Fibroblast of skin of abdomen (primary cell): ENCODE measurements around the gene CRAT.
A peak's percentile ranks its signal among the peaks of the same experiment; 100 is the strongest.

Experiments used
- DNase-seq: peaks from one replicate; pipeline ENCODE4 v3.0.0-alpha.2; 2013

Gene CRAT

GRCh38 chr9:129089246-129089645 lies 21.3 kb downstream of the CRAT start:
- DNase-seq, result no peak

GRCh38 chr9:129084087-129084486 lies 26.5 kb downstream of the CRAT start:
- DNase-seq, result no peak

GRCh38 chr9:129081388-129081904 lies 29.1 kb downstream of the CRAT start:
- DNase-seq, result no peak

DNA sequence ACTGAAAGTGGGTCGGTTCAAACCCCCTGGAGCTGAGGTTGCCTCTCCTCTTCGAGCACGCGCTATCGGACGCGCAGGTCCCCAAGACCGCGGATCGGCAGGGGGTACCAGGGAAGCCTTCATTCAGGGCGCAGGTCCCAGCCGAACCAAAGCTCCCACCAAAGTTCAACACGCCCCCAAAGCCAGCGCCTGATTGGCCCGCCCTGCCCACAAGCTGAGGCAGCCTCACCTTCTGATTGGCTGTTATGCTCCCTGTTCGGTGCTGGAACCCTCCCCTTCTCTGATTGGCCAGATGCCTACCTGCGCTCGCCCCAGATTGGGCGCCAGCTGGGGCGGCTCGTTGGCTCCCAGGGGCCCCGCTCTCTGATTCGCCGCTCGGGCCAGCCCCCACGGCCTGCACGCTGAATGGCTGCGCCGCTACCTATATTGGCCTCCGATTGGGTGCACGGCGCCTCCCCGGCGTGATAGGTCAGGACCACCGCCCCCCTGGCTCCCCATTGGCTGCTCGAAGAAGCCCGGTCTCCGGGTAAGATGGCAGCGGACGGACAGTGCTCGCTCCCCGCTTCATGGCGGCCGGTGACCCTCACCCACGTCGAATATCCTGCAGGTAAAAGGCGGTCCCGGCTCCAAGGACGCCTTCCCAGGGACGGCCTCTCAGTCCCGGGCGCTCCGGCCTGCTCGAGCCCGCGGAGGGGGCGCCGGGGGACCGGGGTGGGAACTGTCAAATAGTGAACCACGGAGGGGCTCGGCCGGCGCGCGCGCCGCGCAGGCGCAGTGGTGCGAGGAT lies 29.8 kb downstream of the CRAT start, which contains the start of gene DOLPP1:
DOLPP1 (plus strand) TSS at position 511 of the 787 bp plus-strand sequence; CDS start at position 532, 21 bp downstream.
- peak; percentile 100 for DNase-seq

DNA sequence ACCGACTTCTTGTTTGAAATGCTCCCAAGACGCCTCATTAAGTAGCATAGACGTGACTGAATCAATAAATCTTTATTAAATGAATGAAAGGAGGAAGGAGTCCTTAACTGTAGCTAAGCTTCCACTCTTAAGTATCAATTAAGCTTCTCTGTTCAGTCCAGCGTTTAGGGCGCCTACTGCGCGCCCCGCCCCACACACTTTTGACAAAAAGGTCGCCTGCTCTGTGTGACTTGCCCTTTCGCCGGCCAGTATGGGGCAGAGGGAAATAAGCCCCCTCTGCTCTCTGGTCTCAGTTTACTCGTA lies 30.3 kb downstream of the CRAT start:
- no peak for DNase-seq

- no peak for DNase-seq
Measured at GRCh38 chr9:129079829-129080228, 30.8 kb downstream of the CRAT start.

- DNase-seq, result no peak
Measured at GRCh38 chr9:129078691-129079503, 31.7 kb downstream of the CRAT start.

GRCh38 chr9:129077236-129077635 lies 33.4 kb downstream of the CRAT start:
- DNase-seq, result no peak

DNA sequence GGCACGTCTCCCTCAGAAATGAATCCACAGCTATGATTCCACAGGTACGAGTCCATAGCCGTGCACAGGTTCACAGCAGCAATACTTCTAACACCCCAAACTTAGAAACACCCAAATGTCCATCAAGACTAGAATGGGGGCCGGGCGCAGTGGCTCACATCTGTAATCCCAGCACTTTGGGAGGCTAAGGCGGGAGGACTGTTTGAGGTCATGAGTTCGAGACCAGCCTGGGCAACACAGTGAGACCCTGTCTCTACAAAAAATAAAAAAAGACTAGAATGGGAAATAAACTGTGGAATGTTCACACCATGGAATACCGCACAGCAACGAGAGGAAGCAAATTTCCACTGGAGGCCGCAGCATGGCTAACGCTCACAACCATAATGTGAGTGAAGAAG lies 34.0 kb downstream of the CRAT start:
- DNase-seq, result no peak

- no peak for DNase-seq
Measured at GRCh38 chr9:129075996-129076639, 34.5 kb downstream of the CRAT start.

DNA sequence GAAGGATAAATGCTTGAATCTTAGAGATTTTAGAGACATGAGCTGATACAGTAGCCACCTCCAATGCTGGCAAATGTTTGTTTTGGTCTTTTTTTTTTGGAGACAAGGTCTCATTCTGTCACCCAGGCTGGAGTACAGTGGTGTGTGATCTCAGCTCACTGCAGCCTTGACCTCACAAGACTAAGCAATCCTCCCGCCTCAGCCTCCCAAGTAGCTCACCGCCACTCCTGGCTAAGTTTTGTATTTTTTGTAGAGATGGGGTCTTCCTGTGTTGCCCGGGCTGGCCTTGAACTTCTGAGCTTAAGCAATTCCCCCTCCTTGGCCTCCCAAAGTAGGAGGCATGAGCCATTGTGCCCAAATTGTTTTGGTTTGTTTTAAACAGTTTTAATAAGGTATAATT lies 36.5 kb downstream of the CRAT start:
- no peak for DNase-seq

GRCh38 chr9:129073404-129073803 lies 37.2 kb downstream of the CRAT start:
- DNase-seq, result no peak

GRCh38 chr9:129072171-129072570 lies 38.4 kb downstream of the CRAT start:
- no peak for DNase-seq

DNA sequence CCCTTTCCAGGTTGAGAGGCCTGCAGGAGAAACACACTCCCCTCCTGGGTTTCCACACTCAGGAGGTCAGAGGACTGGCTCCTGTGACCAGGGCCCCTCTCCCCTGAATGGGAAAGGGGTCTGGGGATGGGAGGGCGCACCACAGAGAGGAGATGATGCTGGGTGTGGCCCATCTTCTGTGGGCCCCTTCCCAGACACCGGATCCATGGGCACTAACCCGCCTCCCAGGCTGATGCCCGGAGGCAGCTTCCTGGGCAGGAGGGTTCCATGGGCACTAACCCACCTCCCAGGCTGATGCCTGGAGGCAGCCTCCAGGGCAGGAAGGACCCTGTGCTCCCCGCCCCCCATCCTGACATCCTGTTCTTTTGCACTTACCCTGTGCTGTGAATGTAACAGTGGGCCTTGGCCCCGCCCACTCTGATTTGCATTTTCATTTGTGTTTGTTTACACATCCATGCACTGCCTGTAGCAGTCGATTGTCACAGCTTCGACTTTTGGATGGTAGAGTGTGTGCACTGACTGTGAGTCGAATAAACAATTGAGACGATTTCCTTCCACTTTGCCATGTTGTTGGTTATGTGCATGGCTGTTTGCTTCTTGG lies 39.0 kb downstream of the CRAT start:
- DNase-seq, result no peak

DNA sequence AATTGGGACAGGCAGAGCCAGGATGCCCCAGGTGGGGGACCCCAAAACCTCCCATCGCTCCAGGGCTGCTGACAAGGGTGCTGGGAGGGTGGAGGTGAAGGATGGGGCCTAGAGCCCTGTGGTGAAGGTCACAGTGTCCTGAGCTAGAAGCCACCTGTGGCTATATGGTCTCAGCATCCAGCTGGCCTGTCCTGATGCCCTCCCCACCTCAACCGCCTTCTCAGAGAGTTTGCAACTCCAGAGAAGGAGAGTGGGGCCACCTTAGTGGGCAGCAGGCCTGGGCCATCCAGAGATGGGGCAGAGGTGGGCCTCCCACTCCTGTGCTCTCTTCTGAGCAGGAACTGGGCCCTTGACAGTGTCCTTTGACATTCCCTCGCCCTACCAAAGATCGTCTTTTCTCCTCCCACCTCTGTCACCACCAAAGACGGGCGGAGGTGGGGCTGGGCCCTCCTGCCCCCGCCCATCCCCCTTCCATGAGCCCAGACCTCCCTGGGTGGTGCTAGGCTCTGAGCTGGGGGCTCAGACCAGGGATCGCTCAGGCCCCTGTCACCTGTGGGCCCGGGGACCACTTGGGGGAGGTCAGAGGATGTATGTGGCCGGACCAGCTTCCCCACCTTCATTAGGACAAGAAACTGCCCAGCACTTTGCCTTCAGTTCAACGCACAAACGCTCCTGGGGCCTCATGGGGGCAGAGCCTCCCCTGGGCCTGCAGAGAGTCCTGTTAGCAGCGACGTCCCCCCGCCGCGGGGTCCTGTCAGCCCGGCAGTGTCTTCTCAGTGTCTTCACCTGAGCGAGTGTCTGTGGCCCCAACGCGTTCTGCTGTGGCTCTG lies 39.7 kb downstream of the CRAT start:
- DNase-seq, result no peak

GRCh38 chr9:129069862-129070641 lies 40.5 kb downstream of the CRAT start:
- no peak for DNase-seq

DNA sequence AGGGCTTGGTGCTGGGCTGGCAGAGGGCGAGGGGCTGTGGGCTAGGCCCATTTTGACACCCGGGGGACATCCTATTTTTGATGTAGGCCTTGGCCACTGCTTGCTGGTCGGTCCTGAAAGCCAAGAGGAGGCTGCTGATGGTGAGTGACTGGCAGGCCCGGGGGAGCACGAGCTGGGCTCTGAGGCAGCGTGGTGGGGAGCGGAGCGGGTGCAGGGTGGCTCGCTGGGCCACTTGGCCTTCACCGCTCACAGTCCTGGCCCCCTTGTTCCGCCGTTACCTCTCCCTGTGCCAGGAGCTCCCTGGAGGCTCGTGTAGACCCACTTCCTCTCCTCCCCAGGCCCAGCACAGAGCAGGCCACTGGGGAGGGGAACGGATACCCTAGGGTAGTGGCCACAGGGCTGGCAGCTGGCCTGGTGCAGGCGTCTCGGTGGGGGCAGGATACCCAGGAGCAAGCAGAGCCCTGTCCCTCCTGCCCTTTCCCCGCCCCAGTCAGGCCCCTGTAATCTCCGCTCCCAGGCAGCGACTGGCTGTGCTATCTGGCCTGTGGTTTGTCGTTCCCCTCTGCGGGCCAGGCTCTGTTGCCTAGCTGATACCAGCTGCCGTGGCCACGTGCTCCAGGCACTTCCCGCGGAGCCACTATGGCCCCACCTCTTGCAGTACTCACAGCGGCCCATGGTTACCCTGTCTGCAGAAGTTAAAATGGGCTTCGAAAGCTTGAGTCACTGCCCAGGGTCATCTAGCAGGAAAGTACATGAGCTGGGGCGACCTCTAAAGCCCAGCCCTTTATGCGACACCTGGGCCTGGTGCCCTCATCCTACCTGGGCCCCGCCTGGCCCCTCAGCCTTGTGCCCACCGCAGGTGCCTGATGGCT lies 41.4 kb downstream of the CRAT start:
- DNase-seq, result no peak

DNA sequence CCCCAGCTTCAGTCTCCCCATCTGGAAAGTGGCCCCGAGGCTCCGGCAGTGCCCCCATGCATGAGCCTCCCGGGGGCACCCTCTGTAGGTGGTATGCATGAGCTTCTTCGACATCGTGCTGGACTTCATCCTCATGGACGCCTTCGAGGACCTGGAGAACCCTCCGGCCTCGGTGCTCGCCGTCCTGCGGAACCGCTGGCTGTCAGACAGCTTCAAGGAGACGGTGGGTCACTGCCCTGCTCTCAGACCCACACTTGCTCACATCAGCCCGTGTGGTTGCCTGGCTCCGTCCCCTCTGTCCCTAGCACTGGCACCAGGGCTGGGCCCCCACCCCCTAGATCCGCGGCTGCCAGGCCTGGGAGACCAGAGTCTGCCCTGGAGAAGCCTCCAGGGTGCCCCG lies 42.5 kb downstream of the CRAT start:
- no peak for DNase-seq

- DNase-seq, result no peak
Measured at GRCh38 chr9:129064499-129064908, 46.1 kb downstream of the CRAT start.

- no peak for DNase-seq
Measured at GRCh38 chr9:129063061-129063460, 47.5 kb downstream of the CRAT start.
